Measurements from ENCODE around the gene PARVA.
"Not testable (repeated sequence)": the region's sequence is repeated elsewhere in the genome, so short reads cannot be mapped to it uniquely, and the experiment has no call there.

The PARVA gene

GRCh38 chr11:12508151-12508751 is 130.9 kb downstream of the PARVA start:
- no peak for DNase-seq

GRCh38 chr11:12509371-12509770 is 132.0 kb downstream of the PARVA start:
- no peak for DNase-seq

GRCh38 chr11:12512132-12512531 is 134.8 kb downstream of the PARVA start:
- no peak for DNase-seq

- DNase-seq: no peak
Measured at GRCh38 chr11:12512826-12513395, 135.5 kb downstream of the PARVA start.

GRCh38 chr11:12516387-12517105 is 139.2 kb downstream of the PARVA start:
- DNase-seq: no peak

- no peak for DNase-seq
Measured at GRCh38 chr11:12517306-12517705, 139.9 kb downstream of the PARVA start.

- DNase-seq: no peak
Measured at GRCh38 chr11:12517741-12518140, 140.4 kb downstream of the PARVA start.

GRCh38 chr11:12518606-12519385 is 141.4 kb downstream of the PARVA start:
- no peak for DNase-seq

GRCh38 chr11:12520054-12520453 is 142.7 kb downstream of the PARVA start:
- no peak for DNase-seq

GRCh38 chr11:12520576-12520975 is 143.2 kb downstream of the PARVA start:
- DNase-seq: not testable (repeated sequence)

- DNase-seq: no peak
Measured at GRCh38 chr11:12523180-12523924, 146.0 kb downstream of the PARVA start.

- DNase-seq: no peak
Measured at GRCh38 chr11:12524865-12525264, 147.5 kb downstream of the PARVA start.

- DNase-seq: no peak
Measured at GRCh38 chr11:12525466-12526055, 148.2 kb downstream of the PARVA start.

- no peak for DNase-seq
Measured at GRCh38 chr11:12526789-12527188, 149.4 kb downstream of the PARVA start.

GRCh38 chr11:12528487-12528886 is 151.1 kb downstream of the PARVA start:
- DNase-seq: no peak

- DNase-seq: no peak
Measured at GRCh38 chr11:12529041-12529440, 151.7 kb downstream of the PARVA start.

GRCh38 chr11:12529793-12530192 is 152.4 kb downstream of the PARVA start:
- DNase-seq: no peak

GRCh38 chr11:12531020-12531419 is 153.6 kb downstream of the PARVA start:
- DNase-seq: no peak

- no peak for DNase-seq
Measured at GRCh38 chr11:12531681-12532080, 154.3 kb downstream of the PARVA start.

- no peak for DNase-seq
Measured at GRCh38 chr11:12532580-12532979, 155.2 kb downstream of the PARVA start.

GRCh38 chr11:12534549-12534948 is 157.2 kb downstream of the PARVA start:
- DNase-seq: no peak

GRCh38 chr11:12535321-12535720 is 157.9 kb downstream of the PARVA start:
- no peak for DNase-seq

All from NK-92 treated with Interleukin-12 subunit alpha and Interleukin-12 subunit beta, amount 100 ng/mL, for 24 hours (cell line).